Measurements from ENCODE around the gene IRGQ. TPM values are rescaled to one million over a fixed set of nuclear protein-coding genes. Genes with fewer than 3 reads are reported as not detected.

IRGQ gene
- total RNA-seq, 2 experiments from 2014 or later: 28.9 to 29.8 TPM

DNA sequence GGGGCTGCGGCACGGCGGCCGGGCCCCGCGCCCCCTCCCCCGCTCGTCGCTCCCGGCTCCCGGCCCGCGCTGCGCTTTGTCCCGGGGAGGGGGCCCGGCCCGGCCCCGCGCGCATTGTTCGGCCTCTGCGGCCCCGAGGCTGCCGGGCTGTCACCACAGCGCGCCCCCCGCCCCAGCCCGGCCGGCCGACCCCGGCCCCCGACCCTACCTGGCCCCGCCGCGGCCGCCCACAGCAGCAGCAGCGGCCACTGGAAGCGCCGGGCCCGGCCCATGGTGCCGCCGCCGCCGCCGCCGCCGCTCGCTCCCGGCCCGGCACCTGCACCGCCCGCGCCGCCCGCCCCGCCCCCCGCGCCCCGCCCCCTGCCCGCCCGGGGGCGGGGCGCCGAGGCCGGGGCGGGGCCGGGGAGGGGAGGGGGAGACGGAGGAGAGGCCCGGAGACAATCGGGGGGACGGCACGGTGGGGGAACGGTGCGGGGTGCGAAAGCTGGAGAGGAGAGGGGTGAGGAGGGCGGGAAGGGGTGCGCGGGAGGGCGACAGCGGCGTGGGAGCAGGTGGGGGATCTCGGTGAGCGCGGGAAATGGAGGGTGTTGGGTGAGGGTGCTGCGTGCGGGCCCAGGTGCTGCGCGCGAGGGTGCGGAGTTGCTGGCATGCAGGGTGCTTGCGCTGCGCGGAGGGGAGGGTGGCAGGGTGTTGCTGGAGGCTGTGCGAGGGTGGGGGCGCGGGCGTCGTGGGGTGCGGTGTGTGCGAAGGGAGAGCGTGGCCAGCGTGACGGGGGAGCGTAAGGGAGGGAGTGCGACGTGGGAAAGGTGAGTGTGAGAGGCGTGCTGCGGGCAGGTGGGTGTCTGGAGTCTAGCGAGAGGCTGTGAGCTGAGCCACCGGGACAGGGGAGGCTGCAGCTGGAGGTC lies 43.8 kb upstream of the IRGQ start, which contains the start of gene CADM4:
Gene CADM4, minus strand, starts transcription at position 332 of the 905 bp plus-strand sequence. Its CDS starts 60 bp downstream, at position 272.
- TF ChIP-seq, protein P1, sequence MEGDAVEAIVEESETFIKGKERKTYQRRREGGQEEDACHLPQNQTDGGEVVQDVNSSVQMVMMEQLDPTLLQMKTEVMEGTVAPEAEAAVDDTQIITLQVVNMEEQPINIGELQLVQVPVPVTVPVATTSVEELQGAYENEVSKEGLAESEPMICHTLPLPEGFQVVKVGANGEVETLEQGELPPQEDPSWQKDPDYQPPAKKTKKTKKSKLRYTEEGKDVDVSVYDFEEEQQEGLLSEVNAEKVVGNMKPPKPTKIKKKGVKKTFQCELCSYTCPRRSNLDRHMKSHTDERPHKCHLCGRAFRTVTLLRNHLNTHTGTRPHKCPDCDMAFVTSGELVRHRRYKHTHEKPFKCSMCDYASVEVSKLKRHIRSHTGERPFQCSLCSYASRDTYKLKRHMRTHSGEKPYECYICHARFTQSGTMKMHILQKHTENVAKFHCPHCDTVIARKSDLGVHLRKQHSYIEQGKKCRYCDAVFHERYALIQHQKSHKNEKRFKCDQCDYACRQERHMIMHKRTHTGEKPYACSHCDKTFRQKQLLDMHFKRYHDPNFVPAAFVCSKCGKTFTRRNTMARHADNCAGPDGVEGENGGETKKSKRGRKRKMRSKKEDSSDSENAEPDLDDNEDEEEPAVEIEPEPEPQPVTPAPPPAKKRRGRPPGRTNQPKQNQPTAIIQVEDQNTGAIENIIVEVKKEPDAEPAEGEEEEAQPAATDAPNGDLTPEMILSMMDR (IDR thresholded peaks at IDR 0.05): no peak
- Histone ChIP-seq H3K36me3 (ENCODE audit: insufficient read depth, low read length) (no peaks in the 10 kb centered on the region), H3K9me3 (ENCODE audit: control insufficient read depth in 1 of 2, insufficient read depth in 1 of 2, low read length in 2 of 2) (peaks cover 0 to 4% of the 10 kb centered on the region in 2 experiments), H3K27ac (ENCODE audit: low read depth in 1 of 2, low read length in 2 of 2) (no peak within 1 kb of the TSS), H3K27me3 (ENCODE audit: control insufficient read depth in 1 of 2, insufficient read depth in 2 of 2, low read length in 2 of 2) (peaks cover 6 to 26% of the 10 kb centered on the region in 2 experiments), H3K4me3 (ENCODE audit: low read length) (peak within 1 kb of the TSS; percentile 57), H3K4me1 (ENCODE audit: insufficient read depth, low read length) (peaks cover 18% of the 10 kb centered on the region)
- H3K27me3 Mint-ChIP-seq: peaks cover 33% of the 10 kb centered on the region
- H3K4me3 Mint-ChIP-seq: peak within 1 kb of the TSS; percentile 85
- CTCF ChIA-PET: no interaction called here
- H3K36me3 Mint-ChIP-seq (ENCODE audit: low read depth): no peaks in the 10 kb centered on the region
- intact Hi-C loops (cut with DNase I, micrococcal nuclease): loop anchor here in 1 of 2 experiments (2.0 kb wide), 1 partner anchor 29 kb away; no protein-coding TSS in a partner anchor
- DNase-seq (peak; percentile 23 to 84 (median 46)), ATAC-seq (ENCODE audit: poor library complexity) (peak; percentile 86)
- H3K27ac Mint-ChIP-seq: no peak within 1 kb of the TSS
- POLR2A ChIA-PET: interaction anchor here (0.5 to 1.4 kb wide), 3 partner anchors 28 to 175 kb away, joined by 3 to 4 read pairs (median 4); no protein-coding TSS in a partner anchor
- no peaks in the 10 kb centered on the region for H3K9me3 Mint-ChIP-seq
- peaks cover 13% of the 10 kb centered on the region for H3K4me1 Mint-ChIP-seq (ENCODE audit: low read depth)

DNA sequence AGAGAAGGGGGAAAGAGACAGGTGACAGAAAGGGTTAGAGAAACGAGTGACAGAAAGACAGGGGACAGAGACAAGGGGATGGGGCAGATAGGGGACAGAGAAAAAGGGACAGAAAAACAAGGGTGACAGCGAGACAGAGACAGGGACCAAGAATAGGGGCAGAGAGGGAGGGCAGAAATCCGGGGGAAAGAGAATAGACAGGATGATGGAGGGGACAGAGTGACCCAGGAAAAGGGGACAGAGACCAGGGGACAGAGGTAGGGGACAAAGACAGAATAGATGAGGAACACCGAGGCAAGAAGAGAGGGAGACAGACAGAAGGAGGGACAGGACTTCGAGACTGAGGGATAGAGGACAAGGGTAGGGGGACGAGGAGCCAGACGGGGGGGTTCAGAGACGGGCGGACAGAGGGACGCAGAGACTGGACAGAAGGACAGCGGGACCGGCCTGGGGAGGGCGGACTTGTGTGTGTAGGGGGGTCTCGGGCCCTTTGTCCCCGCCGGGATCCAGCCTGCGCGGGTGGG lies 43.1 kb upstream of the IRGQ start:
- Histone ChIP-seq H3K9me3 (ENCODE audit: control insufficient read depth in 1 of 2, insufficient read depth in 1 of 2, low read length in 2 of 2) (peaks cover 0 to 4% of the 10 kb centered on the region in 2 experiments), H3K27ac (ENCODE audit: low read depth in 1 of 2, low read length in 2 of 2) (no peak overlapping the region), H3K4me3 (ENCODE audit: low read length) (no peak overlapping the region), H3K27me3 (ENCODE audit: control insufficient read depth in 1 of 2, insufficient read depth in 2 of 2, low read length in 2 of 2) (peaks cover 8 to 27% of the 10 kb centered on the region in 2 experiments), H3K4me1 (ENCODE audit: insufficient read depth, low read length) (peaks cover 18% of the 10 kb centered on the region), H3K36me3 (ENCODE audit: insufficient read depth, low read length) (no peaks in the 10 kb centered on the region)
- Mint-ChIP-seq H3K9me3 (no peaks in the 10 kb centered on the region), H3K36me3 (ENCODE audit: low read depth) (no peaks in the 10 kb centered on the region), H3K27me3 (peaks cover 33% of the 10 kb centered on the region), H3K4me3 (peak overlapping the region; percentile 85), H3K4me1 (ENCODE audit: low read depth) (peaks cover 13% of the 10 kb centered on the region), H3K27ac (no peak overlapping the region)
- ChIA-PET POLR2A (interaction anchor here (1.4 kb wide), 1 partner anchor 76 kb away, joined by 4 read pairs; no protein-coding TSS in a partner anchor), CTCF (no interaction called here)
- intact Hi-C loops (cut with DNase I, micrococcal nuclease): loop anchor here in 1 of 2 experiments (2.0 kb wide), 1 partner anchor 30 kb away; no protein-coding TSS in a partner anchor
- TF ChIP-seq, protein P1 (IDR thresholded peaks at IDR 0.05): no peak
- ATAC-seq (ENCODE audit: poor library complexity) (no peak), DNase-seq (peak in 1 of 14 experiments; percentile 41)

DNA sequence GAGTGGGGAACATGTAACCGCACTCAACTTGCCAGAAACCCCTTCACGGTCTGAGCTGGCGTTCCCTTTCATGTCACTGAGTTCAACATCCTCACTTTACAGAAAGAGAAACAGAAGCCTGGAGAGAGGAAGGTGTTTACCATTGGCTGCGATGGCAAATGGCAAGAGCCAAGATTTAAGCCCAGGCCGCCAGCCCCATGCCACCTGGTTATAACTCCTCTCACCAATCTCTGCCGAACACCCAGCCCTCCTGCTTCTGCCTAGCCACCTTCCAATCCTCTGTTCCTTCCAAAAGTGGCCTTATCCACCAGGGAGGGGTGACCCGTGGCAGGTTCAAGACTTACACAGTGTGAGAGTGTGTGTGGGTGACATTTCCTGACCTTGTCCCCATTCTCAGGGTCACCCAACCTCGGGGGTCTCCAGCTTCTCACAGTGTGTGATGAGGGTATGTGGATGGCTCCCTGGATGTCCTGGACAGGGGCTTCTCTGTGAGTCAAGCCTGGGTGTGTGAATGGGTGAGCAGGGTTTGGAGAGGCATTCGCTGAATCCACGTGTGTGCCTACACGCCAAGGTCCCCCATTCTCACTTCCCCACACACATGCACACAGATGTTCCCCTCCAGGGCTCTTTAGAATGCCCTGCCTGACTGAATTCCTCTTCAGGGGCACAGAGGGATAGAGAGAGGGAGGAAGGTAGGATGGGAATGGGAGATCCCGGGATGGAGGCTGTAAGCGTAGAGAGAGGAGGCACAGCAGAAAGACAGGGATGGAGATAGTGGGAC lies 42.5 kb upstream of the IRGQ start:
- Histone ChIP-seq H3K4me1 (ENCODE audit: insufficient read depth, low read length) (peaks cover 18% of the 10 kb centered on the region), H3K9me3 (ENCODE audit: control insufficient read depth in 1 of 2, insufficient read depth in 1 of 2, low read length in 2 of 2) (peaks cover 0 to 4% of the 10 kb centered on the region in 2 experiments), H3K36me3 (ENCODE audit: insufficient read depth, low read length) (no peaks in the 10 kb centered on the region), H3K27ac (ENCODE audit: low read depth in 1 of 2, low read length in 2 of 2) (no peak overlapping the region), H3K27me3 (ENCODE audit: control insufficient read depth in 1 of 2, insufficient read depth in 2 of 2, low read length in 2 of 2) (peaks cover 11 to 27% of the 10 kb centered on the region in 2 experiments), H3K4me3 (ENCODE audit: low read length) (no peak overlapping the region)
- TF ChIP-seq, protein P1 (IDR thresholded peaks at IDR 0.05): no peak
- no peak overlapping the region for H3K27ac Mint-ChIP-seq
- ChIA-PET CTCF (no interaction called here), POLR2A (interaction anchor here (1.0 kb wide), 1 partner anchor 30 kb away, joined by 3 read pairs; no protein-coding TSS in a partner anchor)
- no peaks in the 10 kb centered on the region for H3K9me3 Mint-ChIP-seq
- DNase-seq: peak in 1 of 14 experiments; percentile 28
- H3K27me3 Mint-ChIP-seq: peaks cover 33% of the 10 kb centered on the region
- H3K4me1 Mint-ChIP-seq (ENCODE audit: low read depth): peaks cover 13% of the 10 kb centered on the region
- H3K4me3 Mint-ChIP-seq: peak overlapping the region; percentile 85
- intact Hi-C loops (cut with DNase I, micrococcal nuclease): loop anchor here in 1 of 2 experiments (2.0 kb wide), 1 partner anchor 30 kb away; no protein-coding TSS in a partner anchor
- ATAC-seq (ENCODE audit: poor library complexity): no peak
- no peaks in the 10 kb centered on the region for H3K36me3 Mint-ChIP-seq (ENCODE audit: low read depth)

All from CD4-positive, alpha-beta T cell (primary cell).